HepG2 (cell line): ENCODE measurements around the gene HACD2. TPM values are rescaled to one million over a fixed set of nuclear protein-coding genes. Genes with fewer than 3 reads are reported as not detected.

Experiments used
- ATAC-seq: fragments of 200-7000 bp; cut with Tn5 transposase; 3 replicates; pipeline ENCODE4 v1.9.1; 2020; ENCODE audit warnings: mild to moderate bottlenecking, moderate library complexity
- BruUV-seq: library from RNA; stranded (reverse); fragments of 400-500 nt; replicated peaks from 2 replicates; lab custom pipeline; 2021; lab: Mats Ljungman, UMichigan
- CTCF ChIA-PET: fragments of 300-600 bp; formaldehyde crosslinking; extraction: SDS; loops from one replicate; lab custom pipeline; 2021; ENCODE audit warnings: low total read pairs, inconsistent platforms, low intra/inter-chr PET ratio; lab: Yijun Ruan, JAX
- POLR2A ChIA-PET: fragments of 350-600 bp; sonication (Branson Sonifier 250); formaldehyde crosslinking; loops from one replicate; lab custom pipeline; 2020; ENCODE audit warnings: antibody characterized with exemption, inconsistent platforms; lab: Yijun Ruan, JAX
- DNase-seq: peaks from one replicate; pipeline ENCODE4 v3.0.0-alpha.2; 2015; ENCODE audit warnings: low spot score
- FAIRE-seq: peaks from 3 replicates; lab custom pipeline; 2011; peaks lifted over from hg19 to GRCh38; lab: Jason Lieb, UNC
- H2AFZ ChIP-seq: one replicate; pipeline ENCODE4 v1.6.1; 2011; ENCODE audit warnings: low read length, inconsistent platforms
- H3K27ac ChIP-seq: fragments of 300-600 bp; 3 replicates; pipeline ENCODE4 v1.8.0; 2011; ENCODE audit warnings: mixed run types, mild to moderate bottlenecking, mixed read lengths, low read length, inconsistent platforms; ENCODE audit not compliant: insufficient read depth; ENCODE audit errors: extremely low read length
- H3K27me3 ChIP-seq, 2 experiments: fragments of 200-600 bp in 1 of 2; 2 replicates in 1 of 2; 3 replicates in 1 of 2; pipeline versions ENCODE4 v1.6.0 to v1.8.0; 2011; ENCODE audit warnings: low read length in 2 of 2, mild to moderate bottlenecking in 2 of 2, moderate library complexity in 2 of 2, inconsistent platforms in 1 of 2; ENCODE audit not compliant: insufficient read depth in 2 of 2, control insufficient read depth in 1 of 2
- H3K36me3 ChIP-seq, 2 experiments: fragments of 200-600 bp in 1 of 2; replicated peaks in 1 of 2; 2 replicates in 1 of 2; 3 replicates in 1 of 2; pipeline versions ENCODE4 v1.5.1 to v1.8.0; 2011; ENCODE audit warnings: low read length in 2 of 2, inconsistent platforms in 1 of 2; ENCODE audit not compliant: insufficient read depth in 2 of 2, control insufficient read depth in 1 of 2
- H3K4me1 ChIP-seq: 2 replicates; pipeline ENCODE4 v1.5.1; 2012; ENCODE audit warnings: low read length, inconsistent platforms; ENCODE audit not compliant: insufficient read depth
- H3K4me2 ChIP-seq: 2 replicates; pipeline ENCODE4 v1.6.0; 2011; ENCODE audit warnings: low read depth, low read length, inconsistent platforms
- H3K4me3 ChIP-seq, 3 experiments: fragments of 200-600 bp in 1 of 3; sonication (generic), shearing (Covaris generic) in 1 of 3; replicated peaks in 1 of 3; 2 replicates each; pipeline ENCODE4 v1.5.1; 2011 to 2016; ENCODE audit warnings: low read length in 3 of 3, inconsistent platforms in 2 of 3, low read depth in 2 of 3, mild to moderate bottlenecking in 2 of 3, control low read depth in 1 of 3, mixed read lengths in 1 of 3; ENCODE audit not compliant: insufficient read depth in 1 of 3
- H3K79me2 ChIP-seq: one replicate; pipeline ENCODE4 v1.6.1; 2011; ENCODE audit warnings: low read length, inconsistent platforms; ENCODE audit not compliant: insufficient read depth
- H3K9ac ChIP-seq: 2 replicates; pipeline ENCODE4 v1.6.0; 2011; ENCODE audit warnings: mild to moderate bottlenecking, low read depth, low read length, inconsistent platforms; ENCODE audit not compliant: insufficient read depth
- H3K9me3 ChIP-seq: 2 replicates; pipeline ENCODE4 v1.5.1; 2012; ENCODE audit warnings: mild to moderate bottlenecking, low read length
- H4K20me1 ChIP-seq: 2 replicates; pipeline ENCODE4 v1.6.0; 2011; ENCODE audit warnings: inconsistent platforms, mild to moderate bottlenecking, low read length, moderate library complexity; ENCODE audit not compliant: insufficient read depth
- CHD2 ChIP-seq: IDR thresholded peaks from 2 replicates; pipeline ENCODE4 v1.6.1; 2011; ENCODE audit warnings: low read depth, low read length, improper control_type of control experiment
- EEA1 ChIP-seq: sonication (generic); formaldehyde crosslinking; IDR thresholded peaks from 2 replicates; pipeline ENCODE4 v1.5.1; 2020; ENCODE audit warnings: mild to moderate bottlenecking, missing genetic modification reagents, borderline replicate concordance
- HNF1B ChIP-seq: sonication (generic); formaldehyde crosslinking; IDR thresholded peaks from 2 replicates; pipeline ENCODE4 v1.5.1; 2020; ENCODE audit warnings: mild to moderate bottlenecking, moderate library complexity, missing genetic modification reagents
- ISX ChIP-seq: sonication (generic); formaldehyde crosslinking; conservative IDR thresholded peaks from 2 replicates; pipeline ENCODE4 v1.5.0; 2020; ENCODE audit warnings: missing genetic modification reagents
- MAFK ChIP-seq, 2 experiments: IDR thresholded peaks in 1 of 2; conservative IDR thresholded peaks in 1 of 2; 2 replicates each; pipeline ENCODE4 v1.6.1; 2011; ENCODE audit warnings: improper control_type of control experiment in 2 of 2, low read length in 2 of 2
- MBD4 ChIP-seq: IDR thresholded peaks from 2 replicates; pipeline ENCODE4 v1.6.1; 2012; ENCODE audit warnings: low read length, inconsistent platforms, borderline replicate concordance
- NFKB2 ChIP-seq: sonication (generic); formaldehyde crosslinking; IDR thresholded peaks from 2 replicates; pipeline ENCODE4 v1.4.0; 2020; ENCODE audit warnings: missing genetic modification reagents, borderline replicate concordance
- NR3C1 ChIP-seq: sonication (generic); formaldehyde crosslinking; IDR thresholded peaks from 2 replicates; pipeline ENCODE4 v1.4.0; 2020; ENCODE audit warnings: missing genetic modification reagents
- POLR2AphosphoS5 ChIP-seq: IDR thresholded peaks from 2 replicates; pipeline ENCODE4 v1.6.1; 2012; ENCODE audit warnings: low read depth, low read length
- RARA ChIP-seq: IDR thresholded peaks from 2 replicates; pipeline ENCODE4 v1.6.1; 2016; ENCODE audit warnings: missing genetic modification reagents, missing compliant biosample characterization
- U2AF1 ChIP-seq: fragments of 200-400 bp; formaldehyde crosslinking; optimal IDR thresholded peaks from 2 replicates; pipeline ENCODE3; 2017; ENCODE audit warnings: mild to moderate bottlenecking, low read depth, low read length
- USF2 ChIP-seq, 2 experiments: sonication (generic) in 1 of 2; formaldehyde crosslinking in 1 of 2; IDR thresholded peaks; 2 replicates each; pipeline versions ENCODE4 v1.5.1 to v1.6.1; 2011 to 2020; ENCODE audit warnings: borderline replicate concordance in 1 of 2, low read depth in 1 of 2, low read length in 1 of 2, mild to moderate bottlenecking in 1 of 2, missing genetic modification reagents in 1 of 2, moderate library complexity in 1 of 2
- XBP1 ChIP-seq: sonication (generic); formaldehyde crosslinking; IDR thresholded peaks from 2 replicates; pipeline ENCODE4 v1.5.0; 2020; ENCODE audit warnings: missing genetic modification reagents
- ZBTB34 ChIP-seq: sonication (generic); formaldehyde crosslinking; IDR thresholded peaks from 2 replicates; pipeline ENCODE4 v1.8.0; 2022; ENCODE audit warnings: mild to moderate bottlenecking, missing genetic modification reagents
- ZFYVE20 ChIP-seq: sonication (generic); formaldehyde crosslinking; IDR thresholded peaks from 2 replicates; pipeline ENCODE4 v1.8.0; 2023; ENCODE audit warnings: low read depth, mild to moderate bottlenecking, moderate library complexity, missing genetic modification reagents, borderline replicate concordance
- ZNF543 ChIP-seq: sonication (generic); formaldehyde crosslinking; IDR thresholded peaks from 2 replicates; pipeline ENCODE4 v1.4.0; 2020; ENCODE audit warnings: mild to moderate bottlenecking, missing genetic modification reagents
- ZNF550 ChIP-seq: sonication (generic); formaldehyde crosslinking; IDR thresholded peaks from 2 replicates; pipeline ENCODE4 v1.4.0; 2020; ENCODE audit warnings: mild to moderate bottlenecking, missing genetic modification reagents, borderline replicate concordance
- ZNF644 ChIP-seq: IDR thresholded peaks from 2 replicates; pipeline ENCODE4 v1.6.1; 2016; ENCODE audit warnings: low read depth
- ZNF782 ChIP-seq: sonication (generic); formaldehyde crosslinking; IDR thresholded peaks from 2 replicates; pipeline ENCODE4 v1.4.0; 2020; ENCODE audit warnings: missing genetic modification reagents, mild to moderate bottlenecking, borderline replicate concordance
- WGBS: methylation state at CpG from one replicate; pipeline ENCODE4 v1.1.6; 2017; ENCODE audit warnings: low lambda C conversion rate; 5-methylcytosine and 5-hydroxymethylcytosine counted together
- in situ Hi-C: cut with HindIII; loops from 2 replicates; pipeline ENCODE4 v1.10.0; 2017; ENCODE audit warnings: low pct_unique_long_range_greater_than_20kb; ENCODE audit not compliant: extremely low pct_ligation_motif_present
- intact Hi-C: fragments of 100-400 bp; cut with micrococcal nuclease; formaldehyde crosslinking; loops from one replicate; pipeline ENCODE4 v1.10.0; 2022; ENCODE audit not compliant: unreplicated experiment
- polyA plus RNA-seq, 8 experiments: library from polyadenylated mRNA; depleted of rRNA in 3 of 8; stranded (reverse) in 7 of 8; unstranded in 1 of 8; fragments of >200 nt; fragmentation: Illumina TruSeq in 4 of 8; extraction: Trizol in 4 of 8; gene quantifications; 2 replicates each; pipeline versions ENCODE4 v1.2.1 to v1.2.3, GENCODE V29; 2011 to 2016; ENCODE audit warnings: low read depth in 4 of 8, missing spikeins in 1 of 8, mixed read lengths in 1 of 8; ENCODE audit not compliant: insufficient read depth in 1 of 8
- total RNA-seq, 5 experiments: library from RNA; depleted of rRNA; stranded (reverse); fragments of >200 nt; fragmentation: Illumina TruSeq; extraction: Trizol; gene quantifications; 2 replicates each; pipeline ENCODE4 v1.2.3, GENCODE V29; 2016; ENCODE audit warnings: low read depth in 1 of 5

Gene HACD2
- total and polyA plus RNA-seq, 2 of the 13 experiments (the other 11 are each of a cell fraction or from before 2014, with no cell fraction given): 47.0 to 50.4 TPM

GRCh38 chr3:123447416-123447748, 137.5 kb downstream of the HACD2 start (continued):
- no peak for TF ChIP-seq USF2 (IDR thresholded peaks at IDR 0.05; ENCODE audit: low read depth, low read length)
- no peak for TF ChIP-seq USF2 (CRISPR knock-in tag; IDR thresholded peaks at IDR 0.05; ENCODE audit: borderline replicate concordance)

- Histone ChIP-seq H3K4me3 (no peak overlapping the region), H2AFZ (no peak overlapping the region), H3K9ac (no peak overlapping the region), H3K27ac (no peak overlapping the region), H3K4me1 (peaks cover 19% of the 10 kb centered on the region), H3K36me3 (no peaks in the 10 kb centered on the region), H3K79me2 (no peaks in the 10 kb centered on the region), H3K27me3 (peaks cover 0 to 34% of the 10 kb centered on the region in 2 experiments; a peak in 3 of 5 replicates), H4K20me1 (no peaks in the 10 kb centered on the region), H3K4me2 (no peak overlapping the region), H3K9me3 (no peaks in the 10 kb centered on the region)
- WGBS: 20% methylated on average over 3 of the region's 6 CpGs
- POLR2A ChIA-PET: no interaction called here
- no peak for TF ChIP-seq XBP1 (CRISPR knock-in tag)
- no peak for TF ChIP-seq ZFYVE20 (CRISPR knock-in tag)
- TF ChIP-seq CHD2: no peak
- no peak for TF ChIP-seq NFKB2 (CRISPR knock-in tag)
- no peak for TF ChIP-seq RARA (CRISPR knock-in tag)
- no peak for TF ChIP-seq ZNF543 (CRISPR knock-in tag)
- TF ChIP-seq MAFK (conservative IDR thresholded peaks at IDR 0.05 in 1 of 2, IDR thresholded peaks at IDR 0.05 in 1 of 2; ENCODE audit: low read length in 2 of 2): no peak
- TF ChIP-seq NR3C1 (CRISPR knock-in tag): no peak
- TF ChIP-seq ZNF644: no peak
- no peak for TF ChIP-seq ZBTB34
- no peak for TF ChIP-seq U2AF1
- no peak for TF ChIP-seq ZNF782 (CRISPR knock-in tag)
- TF ChIP-seq ZNF550 (CRISPR knock-in tag): no peak
- no peak for TF ChIP-seq EEA1
- no peak for TF ChIP-seq HNF1B (CRISPR knock-in tag)
- no peak for TF ChIP-seq POLR2AphosphoS5
- TF ChIP-seq ISX: no peak
- no peak for TF ChIP-seq MBD4
- CTCF ChIA-PET: no interaction called here
- BruUV-seq: no TSS peak
- FAIRE-seq (no peak), DNase-seq (no peak), ATAC-seq (no peak)
- intact Hi-C loops (no loop called here), in situ Hi-C loops (no loop called here)
Observed at GRCh38 chr3:123446610-123447109, 138.2 kb downstream of the HACD2 start.
